ELF-1 (cell line): ENCODE measurements around the gene GSN.

Source experiments
- DNase-seq: peaks from one replicate; pipeline ENCODE4 v3.0.0-alpha.2; 2016; ENCODE audit warnings: low read depth, low spot score

The GSN gene

GRCh38 chr9:121246821-121247561 lies 21.0 kb upstream of the GSN start:
- no peak for DNase-seq

DNA sequence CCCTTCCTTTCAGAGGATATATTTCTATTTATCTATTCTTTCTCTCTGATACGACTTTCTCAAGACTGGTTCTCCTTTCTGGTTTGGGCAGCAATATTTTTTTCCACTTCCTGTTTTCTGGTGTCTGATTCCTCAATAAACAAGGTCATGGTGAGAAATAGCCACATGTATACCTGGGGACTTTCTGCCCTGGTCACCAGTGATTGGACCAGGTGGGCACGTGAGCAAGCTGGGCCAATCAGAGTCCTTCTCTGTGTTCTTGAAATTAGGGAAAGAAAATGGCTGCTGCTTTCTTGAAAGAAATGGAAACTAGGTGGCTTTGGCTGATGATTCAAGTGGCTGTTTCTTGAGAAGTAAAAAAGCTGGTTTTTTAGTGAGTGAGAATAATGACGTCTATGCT lies 18.4 kb upstream of the GSN start:
- no peak for DNase-seq

DNA sequence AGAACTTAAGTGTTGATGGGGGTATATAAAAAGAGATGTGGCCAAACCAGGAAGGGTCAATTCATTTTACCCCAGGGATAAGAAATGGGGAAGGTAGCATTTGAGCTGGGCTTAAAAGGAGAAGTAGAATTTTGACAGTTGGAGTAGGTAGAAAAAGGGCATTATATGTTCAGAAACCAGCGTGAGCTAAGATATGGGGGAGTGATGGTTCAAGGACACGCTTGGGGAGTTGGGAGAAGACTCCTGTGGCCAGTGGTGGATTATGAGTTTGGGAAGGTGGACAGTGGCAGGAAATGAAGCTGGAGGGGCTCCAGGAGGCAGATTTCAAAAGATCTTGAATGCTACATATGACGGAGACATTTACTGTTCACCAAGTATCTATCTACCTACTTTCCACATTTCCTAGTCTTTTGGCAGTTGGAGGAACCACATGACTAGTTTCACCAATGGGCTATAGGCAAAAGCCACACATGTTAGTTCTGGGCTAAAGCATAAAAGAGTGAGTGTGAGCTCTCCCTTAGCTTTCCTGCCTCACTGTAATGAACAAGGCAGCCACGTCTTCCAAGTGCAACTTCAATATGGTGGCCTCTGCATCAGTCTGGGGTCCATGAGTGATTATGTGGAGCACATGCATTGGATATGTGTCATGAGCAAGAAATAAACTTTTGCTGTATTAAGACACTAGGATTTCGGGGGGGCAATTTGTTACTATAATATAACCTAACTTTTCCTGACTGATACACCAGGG lies 15.7 kb upstream of the GSN start:
- no peak for DNase-seq

DNA sequence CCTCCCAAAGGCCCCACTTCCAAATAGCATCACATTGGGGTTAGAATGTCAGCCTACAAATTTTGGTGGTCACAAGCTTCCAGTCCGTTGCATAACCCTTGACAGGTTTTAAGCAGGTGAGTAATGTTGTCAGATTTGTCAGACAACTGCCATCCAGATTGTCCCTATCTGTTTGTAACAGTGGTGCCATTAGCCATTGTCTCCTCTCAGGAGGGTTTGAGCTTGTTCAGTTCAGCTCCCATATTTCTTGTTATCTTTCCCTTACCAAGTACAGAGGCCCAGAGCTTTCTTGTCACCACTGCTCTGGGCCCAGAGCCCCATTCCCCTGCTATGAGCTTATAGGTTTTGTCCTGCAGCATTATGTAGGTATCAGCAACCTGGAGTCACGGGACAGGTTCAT lies 14.8 kb upstream of the GSN start:
- no peak for DNase-seq

GRCh38 chr9:121253821-121254501 lies 14.0 kb upstream of the GSN start:
- peak; percentile 59 for DNase-seq

- no peak for DNase-seq
These were observed 8.5 kb upstream of the GSN start for GRCh38 chr9:121259498-121259897.

DNA sequence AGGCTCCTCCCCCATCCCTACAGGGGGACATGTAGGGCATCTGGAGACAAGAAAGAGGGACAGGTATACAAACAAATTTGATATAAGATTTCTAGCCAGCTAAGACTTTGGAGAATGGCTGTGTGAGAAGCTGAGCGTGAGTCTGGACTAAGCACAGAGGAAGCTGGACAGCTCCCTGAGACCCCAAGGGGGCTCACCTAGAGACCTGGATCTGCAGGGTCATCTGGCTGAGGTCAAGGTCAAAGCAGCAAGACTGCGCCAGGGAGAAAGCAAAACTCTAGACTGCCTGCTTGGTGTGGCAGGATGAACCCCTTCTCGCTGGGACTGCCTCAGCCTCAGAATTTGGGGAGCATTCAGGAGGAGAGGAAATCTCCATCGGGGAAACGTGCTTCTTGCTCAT lies 8.0 kb upstream of the GSN start:
- no peak for DNase-seq

DNA sequence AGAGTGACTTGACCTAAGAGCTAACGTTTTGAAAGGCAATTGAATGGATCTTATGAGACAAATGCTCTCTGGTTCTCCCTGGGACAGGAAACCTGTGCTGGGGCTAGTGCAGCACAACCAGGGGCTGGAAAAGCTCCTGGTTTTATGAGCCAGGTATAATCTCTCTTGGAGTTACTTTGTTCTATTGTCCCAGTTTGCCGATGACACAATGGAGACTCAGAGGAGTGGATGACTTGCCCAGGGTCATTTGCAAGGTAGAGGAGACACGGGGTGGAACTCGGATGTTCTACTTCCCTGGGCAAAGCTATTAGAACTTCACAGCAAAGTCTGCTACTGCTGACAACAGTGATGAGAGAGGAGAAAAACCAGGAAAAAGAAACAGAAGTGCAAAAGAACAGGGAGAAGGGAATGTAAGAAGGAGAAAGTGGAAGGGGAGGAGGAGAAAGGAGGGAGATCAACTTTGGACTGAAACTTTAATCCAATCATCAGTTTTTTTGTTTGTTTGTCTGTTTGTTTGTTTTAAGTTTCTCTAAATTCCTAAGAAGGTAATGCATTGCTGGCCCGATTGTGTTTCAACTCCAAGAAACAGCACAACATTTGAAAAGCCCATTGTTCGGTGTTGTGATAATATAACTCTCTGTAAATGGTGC lies 7.4 kb upstream of the GSN start:
- DNase-seq = no peak

GRCh38 chr9:121261107-121261460 lies 6.9 kb upstream of the GSN start:
- peak; percentile 77 for DNase-seq

DNA sequence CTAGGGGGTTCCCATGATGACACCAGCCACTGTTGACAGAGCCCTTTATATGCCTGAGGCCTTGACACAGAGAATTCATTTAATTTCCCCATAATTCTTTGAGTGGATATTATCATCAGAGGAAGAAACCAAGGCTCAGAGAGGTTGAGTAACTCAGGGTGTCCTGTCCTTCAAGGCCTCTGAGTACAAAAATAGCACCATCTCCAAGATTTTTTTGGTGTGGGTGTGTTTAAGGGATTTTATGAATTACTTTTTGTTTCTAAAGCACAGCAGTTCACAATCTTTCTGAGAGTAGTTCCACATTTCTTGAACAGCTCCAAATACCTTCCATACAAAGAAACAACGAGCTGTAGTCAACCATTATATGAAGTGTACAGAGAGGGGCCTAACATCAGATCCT lies 6.2 kb upstream of the GSN start:
- DNase-seq = no peak

DNA sequence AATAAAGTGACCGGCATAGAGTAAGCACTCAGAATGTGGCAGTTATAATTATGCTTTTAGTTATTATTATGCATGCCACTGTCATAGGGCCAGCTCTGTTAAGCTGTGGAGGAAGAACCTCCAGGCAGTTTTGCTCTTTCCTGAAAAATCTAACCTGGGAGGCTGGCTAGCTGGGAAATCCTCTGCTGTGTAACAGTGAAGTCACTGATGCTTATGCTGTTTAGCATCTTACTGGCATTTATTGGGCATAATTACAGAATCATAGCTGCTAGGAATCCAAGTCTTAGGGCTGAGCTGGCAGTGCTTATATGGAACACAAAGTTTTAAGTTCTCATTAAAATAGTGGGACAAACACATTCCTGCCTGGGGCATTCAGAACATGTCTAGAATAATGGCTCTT lies 5.5 kb upstream of the GSN start:
- no peak for DNase-seq

- DNase-seq = no peak
These were observed 5.0 kb upstream of the GSN start for GRCh38 chr9:121262953-121263352.

- no peak for DNase-seq
These were observed 1.6 kb upstream of the GSN start for GRCh38 chr9:121266356-121266755.

GRCh38 chr9:121266906-121267650 lies 884 bp upstream of the GSN start:
- DNase-seq = no peak

DNA sequence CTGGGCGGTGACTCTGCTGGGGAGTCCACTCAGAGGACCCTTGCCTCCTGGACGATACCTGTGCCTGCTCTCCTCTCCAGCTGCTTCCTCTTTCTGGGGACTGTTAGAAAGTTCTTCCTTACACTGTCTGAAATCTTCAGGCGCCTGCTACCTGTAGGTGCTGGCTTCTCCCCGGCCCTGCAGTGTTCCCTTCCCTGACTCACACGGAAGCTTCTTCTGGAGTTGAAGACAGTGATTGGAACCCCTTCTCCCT lies 562 bp downstream of the GSN start:
- DNase-seq = no peak

- peak; percentile 81 for DNase-seq
These were observed 1.1 kb downstream of the GSN start for GRCh38 chr9:121268851-121269641.

GRCh38 chr9:121269642-121270254 lies 1.8 kb downstream of the GSN start:
- no peak for DNase-seq

DNA sequence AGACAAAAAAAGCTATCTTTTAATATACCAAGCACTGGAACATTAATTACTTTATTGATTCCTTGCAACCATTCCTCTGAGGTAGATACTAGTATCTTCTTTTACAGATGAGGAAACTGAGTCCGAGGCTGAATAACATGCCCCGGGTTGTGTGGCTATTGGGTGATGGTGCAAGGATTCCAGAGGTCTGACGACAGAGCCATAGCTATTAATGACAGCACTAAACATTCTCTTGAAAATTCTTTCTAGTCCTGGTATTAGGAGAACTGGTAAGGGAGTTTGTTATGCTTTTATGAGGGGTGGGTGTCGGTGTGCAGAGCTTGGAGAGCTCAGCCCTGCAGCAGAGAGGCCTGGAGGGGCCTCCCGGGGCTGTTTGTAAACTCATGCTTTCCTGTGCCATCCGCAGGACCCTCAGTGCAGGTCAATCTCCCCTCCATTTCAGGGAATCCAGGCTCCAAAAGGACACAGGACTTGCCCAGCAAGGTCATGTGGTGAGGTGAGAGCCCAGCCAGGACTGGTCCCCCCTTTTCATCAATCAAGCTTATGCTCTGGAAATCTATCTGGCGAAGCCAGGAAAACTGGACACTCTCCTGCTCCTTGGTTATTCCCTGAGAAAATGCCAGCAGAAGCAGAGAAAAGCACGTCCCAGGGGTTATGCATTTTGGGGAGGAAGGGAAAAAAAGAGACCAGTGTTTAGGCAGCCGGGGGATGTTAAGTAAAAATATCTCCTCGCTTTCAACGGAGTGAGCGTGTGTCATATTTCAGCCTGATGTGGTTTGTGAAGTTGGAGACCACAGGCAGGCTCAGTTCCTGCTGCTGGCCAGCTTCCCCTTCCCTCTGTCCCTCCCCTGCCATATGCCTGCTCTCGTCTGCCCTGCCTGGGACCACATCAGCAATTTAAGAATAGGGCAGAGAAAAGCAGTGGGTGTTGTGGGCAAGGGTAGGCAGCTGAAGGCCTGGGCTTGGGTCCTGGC lies 3.7 kb downstream of the GSN start:
- no peak for DNase-seq

GRCh38 chr9:121272401-121272948 lies 4.5 kb downstream of the GSN start:
- no peak for DNase-seq
